GM06990 (cell line): ENCODE measurements around the gene IST1.

Experiments
- DNase-seq: peaks from one replicate; pipeline ENCODE4 v3.0.0-alpha.2; 2011; ENCODE audit not compliant: insufficient read length; ENCODE audit errors: extremely low read depth
- H3K27me3 ChIP-seq: replicated peaks from 2 replicates; pipeline ENCODE4 v1.6.0; 2011; ENCODE audit warnings: low read length; ENCODE audit not compliant: control insufficient read depth, insufficient read depth
- H3K36me3 ChIP-seq: 2 replicates; pipeline ENCODE4 v1.5.1; 2011; ENCODE audit warnings: low read length; ENCODE audit not compliant: control insufficient read depth, insufficient read depth
- H3K4me3 ChIP-seq: replicated peaks from 2 replicates; pipeline ENCODE4 v1.5.1; 2011; ENCODE audit warnings: low read depth, mild to moderate bottlenecking, control low read depth, low read length
- TF ChIP-seq, protein P1 (sequence below): IDR thresholded peaks from 2 replicates; pipeline ENCODE4 v1.5.1; 2011; ENCODE audit warnings: low read length, control low read depth, mild to moderate bottlenecking, inconsistent platforms; ENCODE audit not compliant: insufficient read depth, poor library complexity, severe bottlenecking

The IST1 gene

DNA sequence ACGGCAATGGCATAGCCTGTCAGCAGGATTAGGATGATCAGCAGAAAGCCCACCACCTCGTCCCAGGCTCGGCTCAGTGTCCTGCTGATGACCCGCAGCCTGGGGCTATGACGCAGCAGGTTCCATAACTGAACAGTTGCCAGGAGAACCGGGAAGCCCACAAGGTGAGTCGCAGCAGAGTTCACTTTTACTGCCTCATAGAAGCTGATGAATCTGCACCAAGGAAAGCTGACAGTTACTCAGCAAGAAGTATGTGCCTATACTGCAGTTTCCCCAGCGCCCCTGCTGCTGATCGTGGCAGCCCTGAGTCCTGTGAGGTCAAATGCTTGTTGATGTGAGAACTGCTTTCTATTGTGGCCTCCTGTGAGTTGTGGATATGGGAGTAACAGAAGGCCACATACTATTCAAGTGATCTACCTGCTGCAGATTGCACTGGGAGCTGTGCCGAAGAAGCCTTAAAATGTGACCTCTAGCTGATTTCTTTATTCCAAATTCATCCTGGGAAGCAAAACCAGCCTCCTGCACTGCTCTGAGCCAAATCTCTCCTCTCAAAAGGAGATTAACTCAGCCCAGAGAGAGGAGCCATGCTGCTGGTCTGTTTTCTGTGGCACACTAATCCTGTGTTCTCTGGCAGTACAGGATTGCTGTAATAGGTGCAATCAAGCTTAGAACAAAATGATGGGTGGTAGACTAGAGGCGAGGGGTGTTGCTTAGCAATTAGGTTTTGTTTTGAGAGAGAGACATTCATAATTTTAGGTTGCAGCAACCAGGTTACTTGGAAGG lies 38.8 kb downstream of the IST1 start:
- H3K36me3 ChIP-seq, result peaks cover 8% of the 10 kb centered on the region
- DNase-seq, result no peak
- TF ChIP-seq, protein P1, sequence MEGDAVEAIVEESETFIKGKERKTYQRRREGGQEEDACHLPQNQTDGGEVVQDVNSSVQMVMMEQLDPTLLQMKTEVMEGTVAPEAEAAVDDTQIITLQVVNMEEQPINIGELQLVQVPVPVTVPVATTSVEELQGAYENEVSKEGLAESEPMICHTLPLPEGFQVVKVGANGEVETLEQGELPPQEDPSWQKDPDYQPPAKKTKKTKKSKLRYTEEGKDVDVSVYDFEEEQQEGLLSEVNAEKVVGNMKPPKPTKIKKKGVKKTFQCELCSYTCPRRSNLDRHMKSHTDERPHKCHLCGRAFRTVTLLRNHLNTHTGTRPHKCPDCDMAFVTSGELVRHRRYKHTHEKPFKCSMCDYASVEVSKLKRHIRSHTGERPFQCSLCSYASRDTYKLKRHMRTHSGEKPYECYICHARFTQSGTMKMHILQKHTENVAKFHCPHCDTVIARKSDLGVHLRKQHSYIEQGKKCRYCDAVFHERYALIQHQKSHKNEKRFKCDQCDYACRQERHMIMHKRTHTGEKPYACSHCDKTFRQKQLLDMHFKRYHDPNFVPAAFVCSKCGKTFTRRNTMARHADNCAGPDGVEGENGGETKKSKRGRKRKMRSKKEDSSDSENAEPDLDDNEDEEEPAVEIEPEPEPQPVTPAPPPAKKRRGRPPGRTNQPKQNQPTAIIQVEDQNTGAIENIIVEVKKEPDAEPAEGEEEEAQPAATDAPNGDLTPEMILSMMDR, result no peak
- H3K4me3 ChIP-seq, result no peak overlapping the region
- no peaks in the 10 kb centered on the region for H3K27me3 ChIP-seq

DNA sequence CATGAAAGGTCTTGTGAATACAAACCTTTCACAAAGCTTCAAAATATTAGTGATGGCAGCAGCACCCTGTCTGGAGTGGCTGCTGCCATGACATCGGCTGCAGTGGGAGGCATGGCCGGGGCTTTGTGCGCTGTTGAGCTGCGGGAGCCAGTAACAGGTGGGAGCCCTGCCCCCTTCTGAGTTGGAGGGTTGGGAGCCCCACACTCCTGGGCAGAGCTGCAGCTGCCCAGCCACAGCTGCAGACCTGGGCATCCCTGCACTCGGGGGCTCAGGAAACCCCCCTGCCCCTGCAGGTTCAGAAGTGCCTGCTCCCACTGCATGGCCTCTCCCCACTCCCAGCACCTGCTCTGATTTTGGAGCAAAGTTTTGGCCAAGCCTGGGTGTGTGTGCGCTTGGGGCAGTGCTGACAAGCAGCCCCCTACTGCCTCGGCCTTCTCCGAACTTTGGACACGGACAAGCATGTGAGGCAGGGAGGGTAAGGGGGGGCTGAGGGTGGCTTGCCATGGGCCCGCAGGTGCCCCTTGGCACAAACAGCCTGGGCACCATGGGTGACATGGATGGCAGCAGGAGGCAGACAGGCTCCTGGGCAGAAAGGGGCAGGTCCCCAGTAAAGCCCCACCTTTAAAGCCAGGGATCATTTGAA lies 42.7 kb downstream of the IST1 start:
- TF ChIP-seq, protein P1, result no peak
- no peak for DNase-seq

DNA sequence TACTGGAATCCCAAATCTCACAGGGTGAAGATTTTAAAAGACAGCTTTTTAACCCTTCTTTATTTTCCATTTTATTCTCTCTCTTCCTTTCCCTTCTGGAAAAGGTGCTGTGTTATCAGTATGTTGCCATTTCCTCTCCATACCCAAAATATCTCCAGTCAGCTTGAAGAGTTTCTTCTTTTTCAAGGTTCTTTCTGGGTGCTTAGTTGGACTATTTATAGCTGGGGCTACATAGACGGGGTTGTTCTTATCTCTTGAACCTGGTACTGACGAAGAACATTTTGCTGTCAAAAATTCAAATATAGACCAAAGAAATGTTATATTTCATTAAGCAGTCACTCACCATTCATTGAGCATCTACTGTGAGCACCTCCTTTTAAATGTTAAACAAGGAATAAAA lies 48.6 kb downstream of the IST1 start:
- Histone ChIP-seq H3K27me3 (no peaks in the 10 kb centered on the region), H3K36me3 (no peaks in the 10 kb centered on the region), H3K4me3 (no peak overlapping the region)
- no peak for DNase-seq
- TF ChIP-seq, protein P1, result no peak

More for the DNA sequence above, 42.7 kb downstream of the IST1 start:
- H3K27me3 ChIP-seq, result no peaks in the 10 kb centered on the region
- peaks cover 8% of the 10 kb centered on the region for H3K36me3 ChIP-seq
- H3K4me3 ChIP-seq, result no peak overlapping the region

DNA sequence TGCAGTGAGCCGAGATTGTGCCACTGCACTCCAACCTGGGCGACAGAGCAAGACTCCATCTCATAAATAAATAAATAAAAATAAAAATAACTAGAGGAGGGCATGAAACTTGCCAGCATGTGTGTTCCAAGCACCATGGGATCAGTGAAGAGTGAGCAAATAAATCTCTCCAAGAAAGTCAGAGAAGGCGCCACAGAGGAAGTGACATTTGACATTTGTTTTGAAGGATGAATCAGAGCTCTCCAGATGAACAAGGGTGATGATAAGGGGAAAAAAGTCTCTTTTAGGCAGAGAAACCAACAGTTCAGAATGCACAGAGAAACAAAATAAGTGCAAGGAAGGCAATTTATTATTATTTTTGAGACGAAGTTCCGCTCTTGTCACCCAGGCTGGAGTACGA lies 50.3 kb downstream of the IST1 start:
- TF ChIP-seq, protein P1, result no peak
- DNase-seq, result no peak
- no peaks in the 10 kb centered on the region for H3K36me3 ChIP-seq
- no peaks in the 10 kb centered on the region for H3K27me3 ChIP-seq
- no peak overlapping the region for H3K4me3 ChIP-seq

DNA sequence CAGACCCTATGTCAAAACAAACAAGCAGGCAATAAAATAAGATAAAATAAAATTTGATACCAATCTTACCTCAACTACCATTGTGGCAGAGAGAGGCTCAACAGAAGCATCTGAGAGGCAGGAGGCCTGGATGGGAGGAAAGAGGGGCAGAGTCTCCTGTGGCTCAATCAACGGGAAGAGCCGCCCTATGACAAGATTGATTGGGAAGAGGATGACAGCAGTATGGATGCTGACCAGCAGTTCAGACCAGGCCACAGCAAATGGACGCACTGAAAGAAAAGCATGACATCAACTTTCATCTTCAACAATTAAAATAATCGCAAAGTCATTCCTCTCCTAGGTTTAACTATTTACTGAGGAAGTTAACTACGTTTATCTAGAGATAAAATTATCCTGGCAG lies 57.5 kb downstream of the IST1 start:
- Histone ChIP-seq H3K36me3 (no peaks in the 10 kb centered on the region), H3K4me3 (no peak overlapping the region), H3K27me3 (no peaks in the 10 kb centered on the region)
- DNase-seq, result no peak
- TF ChIP-seq, protein P1, result no peak
